Measurements from ENCODE around the gene CYP51A1.

GRCh38 chr7:92150450-92151017 lies 16.3 kb upstream of the CYP51A1 start:
- TF ChIP-seq, protein P1, sequence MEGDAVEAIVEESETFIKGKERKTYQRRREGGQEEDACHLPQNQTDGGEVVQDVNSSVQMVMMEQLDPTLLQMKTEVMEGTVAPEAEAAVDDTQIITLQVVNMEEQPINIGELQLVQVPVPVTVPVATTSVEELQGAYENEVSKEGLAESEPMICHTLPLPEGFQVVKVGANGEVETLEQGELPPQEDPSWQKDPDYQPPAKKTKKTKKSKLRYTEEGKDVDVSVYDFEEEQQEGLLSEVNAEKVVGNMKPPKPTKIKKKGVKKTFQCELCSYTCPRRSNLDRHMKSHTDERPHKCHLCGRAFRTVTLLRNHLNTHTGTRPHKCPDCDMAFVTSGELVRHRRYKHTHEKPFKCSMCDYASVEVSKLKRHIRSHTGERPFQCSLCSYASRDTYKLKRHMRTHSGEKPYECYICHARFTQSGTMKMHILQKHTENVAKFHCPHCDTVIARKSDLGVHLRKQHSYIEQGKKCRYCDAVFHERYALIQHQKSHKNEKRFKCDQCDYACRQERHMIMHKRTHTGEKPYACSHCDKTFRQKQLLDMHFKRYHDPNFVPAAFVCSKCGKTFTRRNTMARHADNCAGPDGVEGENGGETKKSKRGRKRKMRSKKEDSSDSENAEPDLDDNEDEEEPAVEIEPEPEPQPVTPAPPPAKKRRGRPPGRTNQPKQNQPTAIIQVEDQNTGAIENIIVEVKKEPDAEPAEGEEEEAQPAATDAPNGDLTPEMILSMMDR (IDR thresholded peaks at IDR 0.05; ENCODE audit: insufficient read depth, low read depth, low read length), result no peak
- no peak for TF ChIP-seq EZH2 (IDR thresholded peaks at IDR 0.05; ENCODE audit: insufficient read depth, low read length)

All from astrocyte (in vitro differentiated cells and primary cell).